Esophagus muscularis mucosa (tissue), 4 donors: ENCODE data around the gene ZNF408.

ENCODE experiments used
- CTCF ChIP-seq, 3 experiments: fragments of 200-600 bp in 2 of 3; fragments of 450-650 bp in 1 of 3; sonication (generic) in 2 of 3; IDR thresholded peaks; one replicate each; pipeline ENCODE4 v1.5.1; 2017 to 2019; ENCODE audit warnings: antibody characterized with exemption in 3 of 3, mild to moderate bottlenecking in 2 of 3, moderate library complexity in 1 of 3
- EP300 ChIP-seq: sonication (generic); formaldehyde crosslinking; IDR thresholded peaks from one replicate; pipeline ENCODE4 v1.6.1; 2017; ENCODE audit warnings: antibody characterized with exemption
- POLR2A ChIP-seq: fragments of 450-650 bp; IDR thresholded peaks from one replicate; pipeline ENCODE4 v1.6.1; 2017; ENCODE audit warnings: antibody characterized with exemption, moderate library complexity, mild to moderate bottlenecking, low read depth
- POLR2AphosphoS5 ChIP-seq, 2 donors: sonication (generic); formaldehyde crosslinking; IDR thresholded peaks; one replicate each; pipeline ENCODE4 v1.6.1; 2017; ENCODE audit warnings: antibody characterized with exemption in 2 of 2

DNA sequence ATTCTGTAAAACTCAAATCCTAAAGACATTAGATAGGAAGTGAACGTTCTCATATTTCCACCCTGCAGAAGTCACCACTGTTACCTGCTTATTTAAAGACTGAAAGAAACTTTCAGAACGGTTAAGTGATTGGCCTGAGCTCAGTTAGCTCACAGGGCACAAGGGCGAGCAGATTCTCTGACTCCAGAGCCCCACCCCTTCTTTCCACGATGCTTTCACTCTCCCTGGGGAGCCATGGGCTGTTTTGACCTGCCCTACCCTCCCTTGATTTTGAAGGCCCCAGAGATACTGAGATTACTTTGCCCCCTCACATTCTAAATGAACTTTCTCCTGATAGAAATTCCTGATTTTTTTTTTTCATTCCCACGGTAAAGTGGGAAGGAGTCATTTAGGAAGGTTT is 34.3 kb upstream of the ZNF408 start:
- TF ChIP-seq CTCF (IDR thresholded peaks at IDR 0.05) (no peak), POLR2A (no peak), EP300 (no peak), POLR2AphosphoS5 (IDR thresholded peaks at IDR 0.05) (no peak)
